Airway epithelial cell (primary cell): ENCODE results near the gene ELMO1. TPM values are rescaled to one million over a fixed set of nuclear protein-coding genes. Genes with fewer than 3 reads are reported as not detected.

Source experiments
- total RNA-seq: library from RNA; depleted of rRNA; stranded (reverse); fragments of >200 nt; gene quantifications from 2 replicates; pipeline ENCODE4 v1.2.3, GENCODE V29; 2015

ELMO1 gene
- total RNA-seq: 0.28 TPM in 1 of 2 replicates, not detected in the other

GRCh38 chr7:37448636-37449361, at the start of gene ELMO1:
TSS of gene ELMO1 (minus strand) at chr7:37448864. CDS start at chr7:37342690, 106,174 bp downstream.

Other genes starting within 250 kb of the ELMO1 start
- 5.4 and 5.6 TPM in 2 replicates for gene GPR141, start 234.9 kb upstream of the ELMO1 start, total RNA-seq